HepG2 (cell line): Measurements from ENCODE around the gene TMEM39B. TPM values are rescaled to one million over a fixed set of nuclear protein-coding genes. Genes with fewer than 3 reads are reported as not detected.

ENCODE experiments used
- ATAC-seq: fragments of 200-7000 bp; cut with Tn5 transposase; 3 replicates; pipeline ENCODE4 v1.9.1; 2020; ENCODE audit warnings: mild to moderate bottlenecking, moderate library complexity
- BruUV-seq: library from RNA; stranded (reverse); fragments of 400-500 nt; replicated peaks from 2 replicates; lab custom pipeline; 2021; lab: Mats Ljungman, UMichigan
- CTCF ChIA-PET: fragments of 300-600 bp; formaldehyde crosslinking; extraction: SDS; loops from one replicate; lab custom pipeline; 2021; ENCODE audit warnings: low total read pairs, inconsistent platforms, low intra/inter-chr PET ratio; lab: Yijun Ruan, JAX
- POLR2A ChIA-PET: fragments of 350-600 bp; sonication (Branson Sonifier 250); formaldehyde crosslinking; loops from one replicate; lab custom pipeline; 2020; ENCODE audit warnings: antibody characterized with exemption, inconsistent platforms; lab: Yijun Ruan, JAX
- DNase-seq: peaks from one replicate; pipeline ENCODE4 v3.0.0-alpha.2; 2015; ENCODE audit warnings: low spot score
- FAIRE-seq: peaks from 3 replicates; lab custom pipeline; 2011; peaks lifted over from hg19 to GRCh38; lab: Jason Lieb, UNC
- H2AFZ ChIP-seq: one replicate; pipeline ENCODE4 v1.6.1; 2011; ENCODE audit warnings: low read length, inconsistent platforms
- H3K27ac ChIP-seq: fragments of 300-600 bp; 3 replicates; pipeline ENCODE4 v1.8.0; 2011; ENCODE audit warnings: mixed run types, mild to moderate bottlenecking, mixed read lengths, low read length, inconsistent platforms; ENCODE audit not compliant: insufficient read depth; ENCODE audit errors: extremely low read length
- H3K27me3 ChIP-seq, 2 experiments: fragments of 200-600 bp in 1 of 2; 2 replicates in 1 of 2; 3 replicates in 1 of 2; pipeline versions ENCODE4 v1.6.0 to v1.8.0; 2011; ENCODE audit warnings: low read length in 2 of 2, mild to moderate bottlenecking in 2 of 2, moderate library complexity in 2 of 2, inconsistent platforms in 1 of 2; ENCODE audit not compliant: insufficient read depth in 2 of 2, control insufficient read depth in 1 of 2
- H3K36me3 ChIP-seq, 2 experiments: fragments of 200-600 bp in 1 of 2; replicated peaks in 1 of 2; 2 replicates in 1 of 2; 3 replicates in 1 of 2; pipeline versions ENCODE4 v1.5.1 to v1.8.0; 2011; ENCODE audit warnings: low read length in 2 of 2, inconsistent platforms in 1 of 2; ENCODE audit not compliant: insufficient read depth in 2 of 2, control insufficient read depth in 1 of 2
- H3K4me1 ChIP-seq: 2 replicates; pipeline ENCODE4 v1.5.1; 2012; ENCODE audit warnings: low read length, inconsistent platforms; ENCODE audit not compliant: insufficient read depth
- H3K4me2 ChIP-seq: 2 replicates; pipeline ENCODE4 v1.6.0; 2011; ENCODE audit warnings: low read depth, low read length, inconsistent platforms
- H3K4me3 ChIP-seq, 3 experiments: fragments of 200-600 bp in 1 of 3; sonication (generic), shearing (Covaris generic) in 1 of 3; replicated peaks in 1 of 3; 2 replicates each; pipeline ENCODE4 v1.5.1; 2011 to 2016; ENCODE audit warnings: low read length in 3 of 3, inconsistent platforms in 2 of 3, low read depth in 2 of 3, mild to moderate bottlenecking in 2 of 3, control low read depth in 1 of 3, mixed read lengths in 1 of 3; ENCODE audit not compliant: insufficient read depth in 1 of 3
- H3K79me2 ChIP-seq: one replicate; pipeline ENCODE4 v1.6.1; 2011; ENCODE audit warnings: low read length, inconsistent platforms; ENCODE audit not compliant: insufficient read depth
- H3K9ac ChIP-seq: 2 replicates; pipeline ENCODE4 v1.6.0; 2011; ENCODE audit warnings: mild to moderate bottlenecking, low read depth, low read length, inconsistent platforms; ENCODE audit not compliant: insufficient read depth
- H3K9me3 ChIP-seq: 2 replicates; pipeline ENCODE4 v1.5.1; 2012; ENCODE audit warnings: mild to moderate bottlenecking, low read length
- H4K20me1 ChIP-seq: 2 replicates; pipeline ENCODE4 v1.6.0; 2011; ENCODE audit warnings: inconsistent platforms, mild to moderate bottlenecking, low read length, moderate library complexity; ENCODE audit not compliant: insufficient read depth
- CREB1 ChIP-seq, 2 experiments: fragments of 450-650 bp in 1 of 2; IDR thresholded peaks; 2 replicates each; pipeline ENCODE4 v1.6.1; 2016 to 2017; ENCODE audit warnings: control low read depth in 1 of 2, mild to moderate bottlenecking in 1 of 2, missing compliant biosample characterization in 1 of 2, missing genetic modification characterization in 1 of 2
- PCBP2 ChIP-seq: fragments of 200-400 bp; formaldehyde crosslinking; optimal IDR thresholded peaks from 2 replicates; pipeline ENCODE3; 2018; ENCODE audit warnings: low read length, low read depth; ENCODE audit not compliant: poor library complexity, severe bottlenecking
- WGBS: methylation state at CpG from one replicate; pipeline ENCODE4 v1.1.6; 2017; ENCODE audit warnings: low lambda C conversion rate; 5-methylcytosine and 5-hydroxymethylcytosine counted together
- in situ Hi-C: cut with HindIII; loops from 2 replicates; pipeline ENCODE4 v1.10.0; 2017; ENCODE audit warnings: low pct_unique_long_range_greater_than_20kb; ENCODE audit not compliant: extremely low pct_ligation_motif_present
- intact Hi-C: fragments of 100-400 bp; cut with micrococcal nuclease; formaldehyde crosslinking; loops from one replicate; pipeline ENCODE4 v1.10.0; 2022; ENCODE audit not compliant: unreplicated experiment
- polyA plus RNA-seq, 8 experiments: library from polyadenylated mRNA; depleted of rRNA in 3 of 8; stranded (reverse) in 7 of 8; unstranded in 1 of 8; fragments of >200 nt; fragmentation: Illumina TruSeq in 4 of 8; extraction: Trizol in 4 of 8; gene quantifications; 2 replicates each; pipeline versions ENCODE4 v1.2.1 to v1.2.3, GENCODE V29; 2011 to 2016; ENCODE audit warnings: low read depth in 4 of 8, missing spikeins in 1 of 8, mixed read lengths in 1 of 8; ENCODE audit not compliant: insufficient read depth in 1 of 8
- total RNA-seq, 5 experiments: library from RNA; depleted of rRNA; stranded (reverse); fragments of >200 nt; fragmentation: Illumina TruSeq; extraction: Trizol; gene quantifications; 2 replicates each; pipeline ENCODE4 v1.2.3, GENCODE V29; 2016; ENCODE audit warnings: low read depth in 1 of 5
- TF ChIP-seq, protein P1 (sequence below): sonication (generic); formaldehyde crosslinking; IDR thresholded peaks from 2 replicates; pipeline ENCODE4 v1.4.0; 2020; ENCODE audit warnings: missing genetic modification reagents

TMEM39B gene
- total and polyA plus RNA-seq, 2 of the 13 experiments (the other 11 are each of a cell fraction or from before 2014, with no cell fraction given): 4.9 to 10.4 TPM

DNA sequence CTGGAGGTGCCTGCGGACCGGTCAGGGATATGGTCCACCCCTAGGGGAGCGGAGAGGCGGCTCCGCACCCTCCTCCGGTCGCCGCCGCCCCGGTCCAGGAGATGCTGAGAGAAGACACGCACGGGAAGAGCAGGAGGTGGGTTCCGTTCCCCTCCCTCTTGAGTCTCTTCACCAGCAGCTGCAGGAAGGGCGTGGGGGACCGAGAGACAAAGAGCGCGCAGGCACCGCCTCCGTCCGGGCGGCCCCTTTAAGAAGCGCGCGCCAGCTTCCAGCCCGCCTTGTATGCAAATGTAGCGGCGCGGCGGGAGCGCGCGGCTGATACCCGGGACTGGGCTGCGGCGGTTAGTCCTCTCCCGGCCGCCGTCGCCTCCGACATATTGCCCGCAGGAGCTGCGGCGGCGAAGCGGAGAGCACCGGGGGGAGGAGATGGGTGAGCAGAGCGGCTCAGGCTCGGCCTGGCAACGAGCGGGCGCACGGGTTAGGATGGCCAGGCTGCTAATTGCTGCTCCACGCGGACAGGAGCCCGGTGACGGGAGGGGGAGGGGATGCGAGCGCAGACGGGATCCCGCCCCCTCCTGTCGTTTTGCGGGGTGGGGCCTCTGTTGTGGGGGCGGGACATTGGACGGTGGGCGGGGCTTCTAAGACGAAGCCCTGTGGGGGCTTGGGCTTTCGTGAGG, at the start of gene TMEM39B (continued):
- TF ChIP-seq, protein P1, sequence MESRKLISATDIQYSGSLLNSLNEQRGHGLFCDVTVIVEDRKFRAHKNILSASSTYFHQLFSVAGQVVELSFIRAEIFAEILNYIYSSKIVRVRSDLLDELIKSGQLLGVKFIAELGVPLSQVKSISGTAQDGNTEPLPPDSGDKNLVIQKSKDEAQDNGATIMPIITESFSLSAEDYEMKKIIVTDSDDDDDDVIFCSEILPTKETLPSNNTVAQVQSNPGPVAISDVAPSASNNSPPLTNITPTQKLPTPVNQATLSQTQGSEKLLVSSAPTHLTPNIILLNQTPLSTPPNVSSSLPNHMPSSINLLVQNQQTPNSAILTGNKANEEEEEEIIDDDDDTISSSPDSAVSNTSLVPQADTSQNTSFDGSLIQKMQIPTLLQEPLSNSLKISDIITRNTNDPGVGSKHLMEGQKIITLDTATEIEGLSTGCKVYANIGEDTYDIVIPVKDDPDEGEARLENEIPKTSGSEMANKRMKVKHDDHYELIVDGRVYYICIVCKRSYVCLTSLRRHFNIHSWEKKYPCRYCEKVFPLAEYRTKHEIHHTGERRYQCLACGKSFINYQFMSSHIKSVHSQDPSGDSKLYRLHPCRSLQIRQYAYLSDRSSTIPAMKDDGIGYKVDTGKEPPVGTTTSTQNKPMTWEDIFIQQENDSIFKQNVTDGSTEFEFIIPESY (CRISPR knock-in tag): no peak

DNA sequence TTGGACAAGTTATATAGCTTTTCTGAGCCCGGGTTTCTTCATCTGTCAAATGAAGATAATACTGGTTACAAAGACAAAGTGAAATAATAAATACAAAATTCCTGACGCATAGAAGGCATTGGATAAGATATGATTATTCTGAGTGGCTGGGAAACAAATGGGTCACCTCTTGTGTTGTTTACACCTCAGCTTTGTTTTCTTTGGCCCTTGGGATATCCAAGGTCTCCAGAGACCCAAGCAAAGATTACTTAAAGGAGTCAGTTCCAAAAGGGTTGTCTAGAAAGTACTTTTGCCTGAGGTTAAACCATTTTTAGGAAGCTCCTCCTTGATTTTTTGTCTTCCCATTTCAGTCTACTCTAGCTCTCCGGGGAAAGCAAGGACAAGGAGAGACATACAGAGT, 49.4 kb upstream of the TMEM39B start:
- ChIA-PET POLR2A (interaction anchor here (1.9 kb wide), 1 partner anchor 10 kb away, joined by 10 read pairs; the partner anchor contains the start of gene KHDRBS1), CTCF (no interaction called here)
- H3K9me3 ChIP-seq: no peaks in the 10 kb centered on the region
- H2AFZ ChIP-seq: no peak overlapping the region
- ATAC-seq: no peak
- 94% methylated on average over 3 of the region's 3 CpGs for WGBS
- FAIRE-seq: no peak
- intact Hi-C loops: no loop called here
- H3K36me3 ChIP-seq: peaks cover 3 to 31% of the 10 kb centered on the region in 2 experiments; a peak in 4 of 5 replicates
- no peak overlapping the region for H3K9ac ChIP-seq
- no peak overlapping the region for H3K27ac ChIP-seq
- peaks cover 92% of the 10 kb centered on the region for H3K79me2 ChIP-seq
- TF ChIP-seq PCBP2 (no peak), CREB1 (IDR thresholded peaks at IDR 0.05) (no peak), CREB1 (CRISPR knock-in tag; IDR thresholded peaks at IDR 0.05) (no peak)
- H3K27me3 ChIP-seq: no peaks in the 10 kb centered on the region
- DNase-seq: no peak
- H4K20me1 ChIP-seq: peaks cover 51% of the 10 kb centered on the region
- peaks cover 22% of the 10 kb centered on the region for H3K4me1 ChIP-seq
- no peak overlapping the region for H3K4me3 ChIP-seq
- TSS peak; percentile 39 for BruUV-seq
- no peak overlapping the region for H3K4me2 ChIP-seq
- in situ Hi-C loops: no loop called here
